K562 (cell line): ENCODE measurements around the gene POLR3H. TPM values are rescaled to one million over a fixed set of nuclear protein-coding genes. Genes with fewer than 3 reads are reported as not detected.
A peak's percentile ranks its signal among the peaks of the same experiment; 100 is the strongest.

Experiments used
- ATAC-seq: fragments of 200-7000 bp; cut with Tn5 transposase; 3 replicates; pipeline ENCODE4 v1.9.1; 2020; ENCODE audit warnings: moderate library complexity
- BruUV-seq: library from RNA; stranded (reverse); fragments of 400-500 nt; replicated peaks from 2 replicates; lab custom pipeline; 2021; lab: Mats Ljungman, UMichigan
- CTCF ChIA-PET: fragments of 300-600 bp; formaldehyde crosslinking; extraction: SDS; loops from one replicate; lab custom pipeline; 2021; ENCODE audit warnings: low intra/inter-chr PET ratio; lab: Yijun Ruan, JAX
- POLR2A ChIA-PET: fragments of 300-600, 350-650 bp; sonication (Branson Sonifier 250); formaldehyde crosslinking; extraction: SDS; loops from one replicate; lab custom pipeline; 2021; ENCODE audit warnings: antibody characterized with exemption, inconsistent platforms; lab: Yijun Ruan, JAX
- DNase-seq, 4 experiments: peaks; one replicate each; pipeline versions ENCODE4 v3.0.0 to v3.0.0-alpha.2; 2011 to 2018; ENCODE audit warnings: low spot score in 3 of 4, mixed read lengths in 3 of 4; ENCODE audit errors: extremely low read depth in 1 of 4
- FAIRE-seq: peaks from 2 replicates; lab custom pipeline; 2011; peaks lifted over from hg19 to GRCh38; lab: Jason Lieb, UNC
- H2AFZ ChIP-seq: 2 replicates; pipeline ENCODE4 v1.6.0; 2011; ENCODE audit warnings: low read depth, low read length, control low read depth, inconsistent platforms
- H3K27ac ChIP-seq: fragments of 200-600 bp; 3 replicates; pipeline ENCODE4 v1.8.0; 2011; ENCODE audit warnings: low read depth, mild to moderate bottlenecking, control low read depth, inconsistent platforms, low read length, moderate library complexity, mixed read lengths; ENCODE audit errors: extremely low read depth
- H3K27me3 ChIP-seq, 2 experiments: fragments of 300-600 bp in 1 of 2; 2 replicates in 1 of 2; 3 replicates in 1 of 2; pipeline versions ENCODE4 v1.6.0 to v1.8.0; 2011; ENCODE audit warnings: inconsistent platforms in 2 of 2, low read length in 2 of 2, mild to moderate bottlenecking in 1 of 2, mixed read lengths in 1 of 2, moderate library complexity in 1 of 2; ENCODE audit not compliant: control insufficient read depth in 2 of 2, insufficient read depth in 2 of 2
- H3K36me3 ChIP-seq: fragments of 300-600 bp; 3 replicates; pipeline ENCODE4 v1.8.0; 2011; ENCODE audit warnings: mild to moderate bottlenecking, low read length, inconsistent platforms; ENCODE audit not compliant: control insufficient read depth, insufficient read depth
- H3K4me1 ChIP-seq, 2 experiments: fragments of 200-600 bp in 1 of 2; replicated peaks in 1 of 2; 2 replicates in 1 of 2; 3 replicates in 1 of 2; pipeline versions ENCODE4 v1.5.1 to v1.8.0; 2011; ENCODE audit warnings: inconsistent platforms in 2 of 2, low read length in 2 of 2, mild to moderate bottlenecking in 1 of 2, mixed read lengths in 1 of 2, moderate library complexity in 1 of 2; ENCODE audit not compliant: control insufficient read depth in 2 of 2, insufficient read depth in 2 of 2
- H3K4me2 ChIP-seq: 2 replicates; pipeline ENCODE4 v1.6.1; 2011; ENCODE audit warnings: low read length, control low read depth, inconsistent platforms, mixed read lengths; ENCODE audit not compliant: insufficient read depth
- H3K4me3 ChIP-seq: fragments of 200-600 bp; sonication (generic), shearing (Covaris generic); 2 replicates; pipeline ENCODE4 v1.5.1; 2016; ENCODE audit warnings: control low read depth, inconsistent platforms
- H3K79me2 ChIP-seq: fragments of 200-600 bp; 3 replicates; pipeline ENCODE4 v1.8.0; 2011; ENCODE audit warnings: low read length, inconsistent platforms; ENCODE audit not compliant: control insufficient read depth, insufficient read depth
- H3K9ac ChIP-seq, 2 experiments: 2 replicates each; pipeline versions ENCODE4 v1.6.0 to v1.6.1; 2011; ENCODE audit warnings: low read depth in 2 of 2, low read length in 2 of 2, control low read depth in 1 of 2, inconsistent platforms in 1 of 2, mild to moderate bottlenecking in 1 of 2, mixed read lengths in 1 of 2; ENCODE audit not compliant: insufficient read depth in 1 of 2
- H3K9me1 ChIP-seq: one replicate; pipeline ENCODE4 v1.6.0; 2011; ENCODE audit warnings: inconsistent platforms, mild to moderate bottlenecking, low read length, moderate library complexity; ENCODE audit not compliant: control insufficient read depth, insufficient read depth
- H3K9me3 ChIP-seq: replicated peaks from 2 replicates; pipeline ENCODE4 v1.5.1; 2011; ENCODE audit warnings: low read depth, low read length, inconsistent platforms; ENCODE audit not compliant: control insufficient read depth, insufficient read depth
- H4K20me1 ChIP-seq: replicated peaks from 2 replicates; pipeline ENCODE4 v1.6.1; 2011; ENCODE audit warnings: low read length, inconsistent platforms, mixed read lengths; ENCODE audit not compliant: control insufficient read depth, insufficient read depth
- BCOR ChIP-seq: fragments of 450-650 bp; IDR thresholded peaks from 2 replicates; pipeline ENCODE4 v1.6.1; 2016
- KDM1A ChIP-seq, 2 experiments: fragments of 450-650 bp; IDR thresholded peaks; 2 replicates each; pipeline ENCODE4 v1.6.1; 2016; ENCODE audit warnings: mild to moderate bottlenecking in 2 of 2
- PTBP1 ChIP-seq: fragments of 200-400 bp; formaldehyde crosslinking; IDR thresholded peaks from 2 replicates; pipeline ENCODE4 v1.6.1; 2017; ENCODE audit warnings: low read depth, low read length
- RBFOX2 ChIP-seq: fragments of 200-400 bp; formaldehyde crosslinking; IDR thresholded peaks from 2 replicates; pipeline ENCODE4 v1.6.1; 2017; ENCODE audit warnings: low read depth, mild to moderate bottlenecking, low read length, moderate library complexity
- RBM25 ChIP-seq: fragments of 200-400 bp; formaldehyde crosslinking; IDR thresholded peaks from 2 replicates; pipeline ENCODE4 v1.6.1; 2018; ENCODE audit warnings: low read length, low read depth, moderate library complexity; ENCODE audit not compliant: severe bottlenecking
- SMARCB1 ChIP-seq: IDR thresholded peaks from 2 replicates; pipeline ENCODE4 v1.6.1; 2011; ENCODE audit warnings: improper control_type of control experiment, low read depth; ENCODE audit not compliant: insufficient read length
- SRSF3 ChIP-seq: fragments of 200-400 bp; formaldehyde crosslinking; IDR thresholded peaks from 2 replicates; pipeline ENCODE4 v1.6.1; 2016; ENCODE audit warnings: mild to moderate bottlenecking, low read length, moderate library complexity; ENCODE audit not compliant: insufficient read depth
- ZBTB26 ChIP-seq: fragments of 450-650 bp; formaldehyde crosslinking; IDR thresholded peaks from 2 replicates; pipeline ENCODE4 v1.4.0; 2022; ENCODE audit warnings: missing genetic modification characterization
- ZFP36 ChIP-seq: fragments of 150-350 bp; IDR thresholded peaks from 2 replicates; pipeline ENCODE4 v1.6.1; 2018; ENCODE audit warnings: low read length, low read depth; ENCODE audit not compliant: partially characterized antibody
- WGBS: fragments of 100-300 bp; shearing (Covaris generic); methylation state at CpG from one replicate; pipeline ENCODE4 v1.1.6; 2016; ENCODE audit warnings: low coverage, mixed read lengths; ENCODE audit not compliant: insufficient coverage; ENCODE audit errors: missing lambda C conversion rate; 5-methylcytosine and 5-hydroxymethylcytosine counted together
- in situ Hi-C: fragments of 300-500 bp; cut with MboI; formaldehyde crosslinking; loops from 4 replicates; pipeline ENCODE4 v1.15.0; 2018; ENCODE audit warnings: inconsistent platforms, mixed read lengths
- intact Hi-C: fragments of 100-400 bp; cut with micrococcal nuclease; formaldehyde crosslinking; loops from 2 replicates; pipeline ENCODE4 v1.14.2; 2022
- polyA plus RNA-seq, 8 experiments: library from polyadenylated mRNA; depleted of rRNA in 4 of 8; stranded (reverse) in 5 of 8; unstranded in 3 of 8; fragments of >200 nt; fragmentation: Nextera tagmentation in 2 of 8; fragmentation: Illumina TruSeq in 1 of 8; extraction: Ambion mirVana in 2 of 8; extraction: Trizol in 1 of 8; gene quantifications; 2 replicates each; pipeline versions ENCODE4 v1.2.1 to v1.2.3, GENCODE V29; 2011 to 2014; ENCODE audit warnings: inconsistent platforms in 1 of 8, missing spikeins in 1 of 8
- total RNA-seq, 7 experiments: library from RNA; depleted of rRNA in 6 of 7; stranded (reverse); fragments of >200 nt in 6 of 7; fragmentation: Illumina TruSeq in 2 of 7; extraction: Trizol in 2 of 7; gene quantifications; 2 replicates each; pipeline versions ENCODE4 v1.2.1 to v1.2.3, GENCODE V29; 2011 to 2021; ENCODE audit warnings: low replicate concordance in 1 of 7

POLR3H gene
- total and polyA plus RNA-seq, 9 of the 15 experiments (the other 6 are each of a cell fraction or from before 2014, with no cell fraction given) = 5.3 to 48.4 (median 22.2) TPM

GRCh38 chr22:41579297-41579996, 35.2 kb upstream of the POLR3H start:
- no peak overlapping the region for H2AFZ ChIP-seq
- WGBS = 89% methylated on average over 9 of the region's 12 CpGs
- H3K4me1 ChIP-seq = peaks cover 0 to 30% of the 10 kb centered on the region in 2 experiments; a peak in 2 of 5 replicates
- H3K36me3 ChIP-seq = peaks cover 21% of the 10 kb centered on the region; the same call in 2 of the 3 replicates
- FAIRE-seq = no peak
- H3K79me2 ChIP-seq = no peaks in the 10 kb centered on the region
- ChIA-PET POLR2A (interaction anchor here (0.6 to 1.1 kb wide), 4 partner anchors 10 to 490 kb away, joined by 3 to 4 read pairs (median 3); partner anchors contain the start of gene PMM1), CTCF (no interaction called here)
- in situ Hi-C loops (no loop called here), intact Hi-C loops (no loop called here)
- no peaks in the 10 kb centered on the region for H3K27me3 ChIP-seq
- no peak overlapping the region for H3K4me3 ChIP-seq
- no peaks in the 10 kb centered on the region for H3K9me1 ChIP-seq
- H3K27ac ChIP-seq = no peak overlapping the region
- no peak overlapping the region for H3K4me2 ChIP-seq
- BruUV-seq = no TSS peak
- no peak for DNase-seq
- TF ChIP-seq RBM25 = peak; percentile 65
- no peak for TF ChIP-seq SRSF3
- peak in 1 of 2 experiments; percentile 23; a peak in 1 of 4 replicates for TF ChIP-seq KDM1A (IDR thresholded peaks at IDR 0.05)
- TF ChIP-seq ZBTB26 (CRISPR knock-in tag) = no peak
- TF ChIP-seq RBFOX2 = peak; percentile 13; the same call in 1 of the 2 replicates
- TF ChIP-seq SMARCB1 = no peak
- 0 out of 2 replicates have a peak, but pooled peaks have one; percentile 32 for TF ChIP-seq PTBP1
- TF ChIP-seq BCOR = peak; percentile 47; the same call in 1 of the 2 replicates
- TF ChIP-seq ZFP36 = peak; percentile 76
- H3K9ac ChIP-seq = peak overlapping the region in 1 of 2 experiments; percentile 68; a peak in 2 of 4 replicates
- no peaks in the 10 kb centered on the region for H3K9me3 ChIP-seq
- H4K20me1 ChIP-seq = no peaks in the 10 kb centered on the region; the same call in 1 of the 2 replicates
- ATAC-seq = no peak
